ENCODE measurements around the gene DPPA4. TPM values are rescaled to one million over a fixed set of nuclear protein-coding genes. Genes with fewer than 3 reads are reported as not detected.

DPPA4 gene
- total RNA-seq, 1 donor from 2014 or later = not detected

- no peak for ATAC-seq
- intact Hi-C loops (cut with DNase I) = no loop called here
Observed at GRCh38 chr3:109346099-109346498, 8.8 kb upstream of the DPPA4 start.

GRCh38 chr3:109339714-109340648 lies 2.6 kb upstream of the DPPA4 start:
- no peak for DNase-seq (ENCODE audit: missing footprints)

More at GRCh38 chr3:109346099-109346498, 8.8 kb upstream of the DPPA4 start:
- no peak for DNase-seq (ENCODE audit: missing footprints)

GRCh38 chr3:109339197-109339596 lies 1.9 kb upstream of the DPPA4 start:
- ATAC-seq = no peak
- DNase-seq (ENCODE audit: missing footprints) = no peak
- intact Hi-C loops (cut with DNase I) = no loop called here

More at GRCh38 chr3:109339714-109340648, 2.6 kb upstream of the DPPA4 start:
- intact Hi-C loops (cut with DNase I) = no loop called here
- ATAC-seq = no peak

- DNase-seq (ENCODE audit: missing footprints) (no peak), ATAC-seq (no peak)
- intact Hi-C loops (cut with DNase I) = no loop called here
Observed at GRCh38 chr3:109338322-109338721, 976 bp upstream of the DPPA4 start.

GRCh38 chr3:109336291-109336861 lies 970 bp downstream of the DPPA4 start:
- DNase-seq (ENCODE audit: missing footprints) = no peak
- no peak for ATAC-seq
- intact Hi-C loops (cut with DNase I) = no loop called here

GRCh38 chr3:109334572-109334971 lies 2.8 kb downstream of the DPPA4 start:
- intact Hi-C loops (cut with DNase I) = no loop called here
- ATAC-seq = no peak
- no peak for DNase-seq (ENCODE audit: missing footprints)

- ATAC-seq (no peak), DNase-seq (ENCODE audit: missing footprints) (no peak)
- intact Hi-C loops (cut with DNase I) = no loop called here
Observed at GRCh38 chr3:109331692-109332091, 5.7 kb downstream of the DPPA4 start.

GRCh38 chr3:109330405-109330804 lies 6.9 kb downstream of the DPPA4 start:
- ATAC-seq (no peak), DNase-seq (ENCODE audit: missing footprints) (no peak)
- intact Hi-C loops (cut with DNase I) = no loop called here

GRCh38 chr3:109328202-109328601 lies 9.1 kb downstream of the DPPA4 start:
- intact Hi-C loops (cut with DNase I) = no loop called here
- DNase-seq (ENCODE audit: missing footprints) (no peak), ATAC-seq (no peak)

GRCh38 chr3:109325657-109326056 lies 11.7 kb downstream of the DPPA4 start:
- intact Hi-C loops (cut with DNase I) = no loop called here
- ATAC-seq = no peak
- DNase-seq (ENCODE audit: missing footprints) = no peak

- intact Hi-C loops (cut with DNase I) = no loop called here
- no peak for DNase-seq (ENCODE audit: missing footprints)
Observed at GRCh38 chr3:109325109-109325508, 12.2 kb downstream of the DPPA4 start.

GRCh38 chr3:109316162-109316730 lies 21.1 kb downstream of the DPPA4 start, which contains the start of gene DPPA2:
Gene DPPA2, minus strand, starts transcription at chr3:109316517. Its CDS starts 1,975 bp downstream, at chr3:109314542.
- ATAC-seq = no peak
- no peak for DNase-seq (ENCODE audit: missing footprints)
- intact Hi-C loops (cut with DNase I) = no loop called here

More at GRCh38 chr3:109325109-109325508, 12.2 kb downstream of the DPPA4 start:
- ATAC-seq = no peak

GRCh38 chr3:109313061-109313460 lies 24.3 kb downstream of the DPPA4 start:
- intact Hi-C loops (cut with DNase I) = no loop called here
- ATAC-seq (no peak), DNase-seq (ENCODE audit: missing footprints) (no peak)

- DNase-seq (ENCODE audit: missing footprints) (no peak), ATAC-seq (no peak)
- intact Hi-C loops (cut with DNase I) = no loop called here
Observed at GRCh38 chr3:109297496-109297895, 39.9 kb downstream of the DPPA4 start.

- intact Hi-C loops (cut with DNase I) = no loop called here
- DNase-seq (ENCODE audit: missing footprints) (no peak), ATAC-seq (no peak)
Observed at GRCh38 chr3:109284071-109284470, 53.3 kb downstream of the DPPA4 start.

GRCh38 chr3:109278546-109278945 lies 58.8 kb downstream of the DPPA4 start:
- DNase-seq (ENCODE audit: missing footprints) (no peak), ATAC-seq (no peak)
- intact Hi-C loops (cut with DNase I) = no loop called here

- intact Hi-C loops (cut with DNase I) = no loop called here
- DNase-seq (ENCODE audit: missing footprints) (no peak), ATAC-seq (no peak)
Observed at GRCh38 chr3:109278141-109278540, 59.2 kb downstream of the DPPA4 start.
